HepG2 (cell line): Measurements from ENCODE around the gene MLN. TPM values are rescaled to one million over a fixed set of nuclear protein-coding genes. Genes with fewer than 3 reads are reported as not detected.

Source experiments
- ATAC-seq: fragments of 200-7000 bp; cut with Tn5 transposase; 3 replicates; pipeline ENCODE4 v1.9.1; 2020; ENCODE audit warnings: mild to moderate bottlenecking, moderate library complexity
- BruUV-seq: library from RNA; stranded (reverse); fragments of 400-500 nt; replicated peaks from 2 replicates; lab custom pipeline; 2021; lab: Mats Ljungman, UMichigan
- CTCF ChIA-PET: fragments of 300-600 bp; formaldehyde crosslinking; extraction: SDS; loops from one replicate; lab custom pipeline; 2021; ENCODE audit warnings: low total read pairs, inconsistent platforms, low intra/inter-chr PET ratio; lab: Yijun Ruan, JAX
- POLR2A ChIA-PET: fragments of 350-600 bp; sonication (Branson Sonifier 250); formaldehyde crosslinking; loops from one replicate; lab custom pipeline; 2020; ENCODE audit warnings: antibody characterized with exemption, inconsistent platforms; lab: Yijun Ruan, JAX
- DNase-seq: peaks from one replicate; pipeline ENCODE4 v3.0.0-alpha.2; 2015; ENCODE audit warnings: low spot score
- FAIRE-seq: peaks from 3 replicates; lab custom pipeline; 2011; peaks lifted over from hg19 to GRCh38; lab: Jason Lieb, UNC
- H2AFZ ChIP-seq: one replicate; pipeline ENCODE4 v1.6.1; 2011; ENCODE audit warnings: low read length, inconsistent platforms
- H3K27ac ChIP-seq: fragments of 300-600 bp; 3 replicates; pipeline ENCODE4 v1.8.0; 2011; ENCODE audit warnings: mixed run types, mild to moderate bottlenecking, mixed read lengths, low read length, inconsistent platforms; ENCODE audit not compliant: insufficient read depth; ENCODE audit errors: extremely low read length
- H3K27me3 ChIP-seq, 2 experiments: fragments of 200-600 bp in 1 of 2; 2 replicates in 1 of 2; 3 replicates in 1 of 2; pipeline versions ENCODE4 v1.6.0 to v1.8.0; 2011; ENCODE audit warnings: low read length in 2 of 2, mild to moderate bottlenecking in 2 of 2, moderate library complexity in 2 of 2, inconsistent platforms in 1 of 2; ENCODE audit not compliant: insufficient read depth in 2 of 2, control insufficient read depth in 1 of 2
- H3K36me3 ChIP-seq, 2 experiments: fragments of 200-600 bp in 1 of 2; replicated peaks in 1 of 2; 2 replicates in 1 of 2; 3 replicates in 1 of 2; pipeline versions ENCODE4 v1.5.1 to v1.8.0; 2011; ENCODE audit warnings: low read length in 2 of 2, inconsistent platforms in 1 of 2; ENCODE audit not compliant: insufficient read depth in 2 of 2, control insufficient read depth in 1 of 2
- H3K4me1 ChIP-seq: 2 replicates; pipeline ENCODE4 v1.5.1; 2012; ENCODE audit warnings: low read length, inconsistent platforms; ENCODE audit not compliant: insufficient read depth
- H3K4me2 ChIP-seq: 2 replicates; pipeline ENCODE4 v1.6.0; 2011; ENCODE audit warnings: low read depth, low read length, inconsistent platforms
- H3K4me3 ChIP-seq, 3 experiments: fragments of 200-600 bp in 1 of 3; sonication (generic), shearing (Covaris generic) in 1 of 3; replicated peaks in 1 of 3; 2 replicates each; pipeline ENCODE4 v1.5.1; 2011 to 2016; ENCODE audit warnings: low read length in 3 of 3, inconsistent platforms in 2 of 3, low read depth in 2 of 3, mild to moderate bottlenecking in 2 of 3, control low read depth in 1 of 3, mixed read lengths in 1 of 3; ENCODE audit not compliant: insufficient read depth in 1 of 3
- H3K79me2 ChIP-seq: one replicate; pipeline ENCODE4 v1.6.1; 2011; ENCODE audit warnings: low read length, inconsistent platforms; ENCODE audit not compliant: insufficient read depth
- H3K9ac ChIP-seq: 2 replicates; pipeline ENCODE4 v1.6.0; 2011; ENCODE audit warnings: mild to moderate bottlenecking, low read depth, low read length, inconsistent platforms; ENCODE audit not compliant: insufficient read depth
- H3K9me3 ChIP-seq: 2 replicates; pipeline ENCODE4 v1.5.1; 2012; ENCODE audit warnings: mild to moderate bottlenecking, low read length
- H4K20me1 ChIP-seq: 2 replicates; pipeline ENCODE4 v1.6.0; 2011; ENCODE audit warnings: inconsistent platforms, mild to moderate bottlenecking, low read length, moderate library complexity; ENCODE audit not compliant: insufficient read depth
- HMG20B ChIP-seq: conservative IDR thresholded peaks from 2 replicates; pipeline ENCODE4 v1.6.1; 2016; ENCODE audit warnings: missing genetic modification reagents, missing compliant biosample characterization
- PCBP2 ChIP-seq: fragments of 200-400 bp; formaldehyde crosslinking; optimal IDR thresholded peaks from 2 replicates; pipeline ENCODE3; 2018; ENCODE audit warnings: low read length, low read depth; ENCODE audit not compliant: poor library complexity, severe bottlenecking
- TFDP1 ChIP-seq: IDR thresholded peaks from 2 replicates; pipeline ENCODE4 v1.6.1; 2016; ENCODE audit warnings: missing compliant biosample characterization, missing genetic modification reagents, borderline replicate concordance
- ZNF691 ChIP-seq: sonication (generic); formaldehyde crosslinking; IDR thresholded peaks from 2 replicates; pipeline ENCODE4 v1.4.0; 2020; ENCODE audit warnings: missing genetic modification reagents, low read depth, mild to moderate bottlenecking, borderline replicate concordance
- ZNF768 ChIP-seq: sonication (generic); formaldehyde crosslinking; IDR thresholded peaks from 2 replicates; pipeline ENCODE4 v1.4.0; 2020; ENCODE audit warnings: missing genetic modification reagents
- WGBS: methylation state at CpG from one replicate; pipeline ENCODE4 v1.1.6; 2017; ENCODE audit warnings: low lambda C conversion rate; 5-methylcytosine and 5-hydroxymethylcytosine counted together
- in situ Hi-C: cut with HindIII; loops from 2 replicates; pipeline ENCODE4 v1.10.0; 2017; ENCODE audit warnings: low pct_unique_long_range_greater_than_20kb; ENCODE audit not compliant: extremely low pct_ligation_motif_present
- intact Hi-C: fragments of 100-400 bp; cut with micrococcal nuclease; formaldehyde crosslinking; loops from one replicate; pipeline ENCODE4 v1.10.0; 2022; ENCODE audit not compliant: unreplicated experiment
- polyA plus RNA-seq, 8 experiments: library from polyadenylated mRNA; depleted of rRNA in 3 of 8; stranded (reverse) in 7 of 8; unstranded in 1 of 8; fragments of >200 nt; fragmentation: Illumina TruSeq in 4 of 8; extraction: Trizol in 4 of 8; gene quantifications; 2 replicates each; pipeline versions ENCODE4 v1.2.1 to v1.2.3, GENCODE V29; 2011 to 2016; ENCODE audit warnings: low read depth in 4 of 8, missing spikeins in 1 of 8, mixed read lengths in 1 of 8; ENCODE audit not compliant: insufficient read depth in 1 of 8
- total RNA-seq, 5 experiments: library from RNA; depleted of rRNA; stranded (reverse); fragments of >200 nt; fragmentation: Illumina TruSeq; extraction: Trizol; gene quantifications; 2 replicates each; pipeline ENCODE4 v1.2.3, GENCODE V29; 2016; ENCODE audit warnings: low read depth in 1 of 5

The MLN gene
- total and polyA plus RNA-seq, 2 of the 13 experiments (the other 11 are each of a cell fraction or from before 2014, with no cell fraction given) = not detected

GRCh38 chr6:33766921-33767907 is 36.6 kb downstream of the MLN start (continued):
- no peak for TF ChIP-seq TFDP1
- no peak for TF ChIP-seq PCBP2

GRCh38 chr6:33765368-33765767 is 38.4 kb downstream of the MLN start:
- no peak overlapping the region for H3K4me2 ChIP-seq
- H3K9me3 ChIP-seq = no peaks in the 10 kb centered on the region
- H3K79me2 ChIP-seq = no peaks in the 10 kb centered on the region
- intact Hi-C loops = no loop called here
- no peak for ATAC-seq
- TF ChIP-seq ZNF768 (CRISPR knock-in tag) = peak; percentile 77; the same call in 1 of the 2 replicates
- TF ChIP-seq HMG20B (CRISPR knock-in tag) = no peak
- no peak for TF ChIP-seq ZNF691 (CRISPR knock-in tag)
- TF ChIP-seq, all 625 proteins: peak for 1
- no TSS peak for BruUV-seq
- H3K4me1 ChIP-seq = peaks cover 29% of the 10 kb centered on the region
- H3K27me3 ChIP-seq = peaks cover 7 to 17% of the 10 kb centered on the region in 2 experiments; a peak in 3 of 5 replicates
- H3K36me3 ChIP-seq = no peaks in the 10 kb centered on the region
- 49% methylated on average over 9 of the region's 9 CpGs for WGBS
- ChIA-PET CTCF (interaction anchor here (4.2 kb wide), 1 partner anchor 21 kb away, joined by 77 read pairs; the partner anchor contains the start of gene IP6K3), POLR2A (no interaction called here)
- no peak overlapping the region for H3K4me3 ChIP-seq
- H3K9ac ChIP-seq = no peak overlapping the region
- FAIRE-seq (no peak), DNase-seq (no peak)
- no peaks in the 10 kb centered on the region for H4K20me1 ChIP-seq
- in situ Hi-C loops = loop anchor here (10.0 kb wide), 1 partner anchor 389 kb away; no protein-coding TSS in a partner anchor
- H3K27ac ChIP-seq = no peak overlapping the region
- no peak overlapping the region for H2AFZ ChIP-seq
